ENCODE data around the gene GUCA1A.

Gene GUCA1A

DNA sequence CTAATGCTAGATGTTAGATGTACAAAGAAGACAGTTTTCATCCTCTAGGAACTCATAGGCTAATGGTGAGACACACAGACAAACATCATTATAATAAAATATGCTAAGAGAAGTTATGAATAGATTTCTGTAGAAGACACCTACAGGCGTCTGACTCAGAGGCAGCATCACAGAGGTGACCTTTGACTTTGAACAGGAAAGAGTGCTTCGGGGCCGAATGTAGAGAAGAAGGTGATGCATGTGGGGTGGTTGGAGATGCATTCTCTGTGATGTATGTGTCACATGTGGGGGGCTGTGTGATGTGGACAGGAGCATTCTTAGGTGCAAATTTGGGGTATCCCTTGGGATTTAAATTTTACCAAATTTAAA, 6.8 kb downstream of the GUCA1A start:
- TF ChIP-seq GATA3 (IDR thresholded peaks at IDR 0.05; ENCODE audit: low read depth, low read length) (no peak), GATA2 (IDR thresholded peaks at IDR 0.05; ENCODE audit: low read depth, low read length) (no peak)

DNA sequence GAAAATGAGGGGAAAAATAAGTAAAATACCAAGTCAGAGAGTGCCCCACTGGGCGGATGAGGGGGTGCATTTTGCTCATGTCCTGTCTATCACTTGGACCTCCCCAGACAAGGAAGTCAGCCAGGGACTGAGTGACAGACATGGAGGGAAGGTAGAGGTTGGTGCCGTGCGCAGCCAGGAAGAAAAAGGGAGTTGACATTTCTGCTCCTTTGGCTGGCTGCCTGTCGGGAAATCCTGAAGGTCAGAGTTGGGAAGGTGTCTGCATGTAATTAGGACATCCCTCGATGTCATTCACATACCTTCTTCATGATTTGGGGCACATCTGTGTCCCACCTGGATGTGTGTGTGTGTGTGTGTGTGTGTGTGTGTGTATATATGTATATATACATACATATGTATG, 8.9 kb downstream of the GUCA1A start:
- TF ChIP-seq GATA3 (IDR thresholded peaks at IDR 0.05; ENCODE audit: low read depth, low read length) (no peak), GATA2 (IDR thresholded peaks at IDR 0.05; ENCODE audit: low read depth, low read length) (no peak)

DNA sequence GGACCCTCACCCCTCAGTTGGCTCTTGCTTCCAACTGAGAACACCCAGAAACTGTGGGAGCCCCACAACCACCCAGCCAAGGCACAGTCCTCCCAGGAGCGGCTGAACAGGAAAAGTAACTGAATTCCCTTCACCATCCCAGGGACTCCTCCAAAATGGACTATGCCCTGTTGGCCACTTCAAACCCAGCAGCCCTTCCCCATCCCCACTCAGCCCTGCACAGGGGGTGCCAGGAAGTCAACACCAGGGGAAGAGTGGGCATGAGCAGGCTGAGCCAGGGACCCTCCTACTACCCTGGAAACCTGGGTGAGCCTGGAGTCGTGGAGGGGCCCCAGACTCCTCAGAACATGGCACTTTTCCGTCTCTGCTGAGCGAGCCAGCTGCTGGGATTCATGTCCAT, 11.3 kb downstream of the GUCA1A start:
- TF ChIP-seq GATA2 (IDR thresholded peaks at IDR 0.05; ENCODE audit: low read depth, low read length): no peak
- no peak for TF ChIP-seq GATA3 (IDR thresholded peaks at IDR 0.05; ENCODE audit: low read depth, low read length)

DNA sequence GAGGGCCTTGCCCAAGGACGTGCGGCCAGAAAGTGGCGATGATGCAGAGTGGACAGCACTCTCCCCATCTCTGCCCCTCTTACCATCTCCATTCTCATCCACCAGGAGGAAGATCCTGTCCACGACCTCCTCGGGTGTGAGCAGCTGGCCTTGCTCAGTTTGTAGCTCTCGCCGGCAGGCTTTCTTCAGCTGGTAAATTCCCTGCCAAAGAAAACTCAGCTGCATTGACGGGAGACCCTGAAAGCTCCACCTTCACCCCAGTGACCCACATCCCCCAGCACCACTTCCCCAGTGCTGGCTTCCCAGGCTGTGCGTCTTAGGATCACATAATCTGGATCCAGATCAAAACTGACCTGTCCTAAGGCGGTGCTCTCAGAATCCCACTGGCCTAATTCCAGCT, 12.4 kb downstream of the GUCA1A start:
- TF ChIP-seq GATA3 (IDR thresholded peaks at IDR 0.05; ENCODE audit: low read depth, low read length): no peak
- no peak for TF ChIP-seq GATA2 (IDR thresholded peaks at IDR 0.05; ENCODE audit: low read depth, low read length)

DNA sequence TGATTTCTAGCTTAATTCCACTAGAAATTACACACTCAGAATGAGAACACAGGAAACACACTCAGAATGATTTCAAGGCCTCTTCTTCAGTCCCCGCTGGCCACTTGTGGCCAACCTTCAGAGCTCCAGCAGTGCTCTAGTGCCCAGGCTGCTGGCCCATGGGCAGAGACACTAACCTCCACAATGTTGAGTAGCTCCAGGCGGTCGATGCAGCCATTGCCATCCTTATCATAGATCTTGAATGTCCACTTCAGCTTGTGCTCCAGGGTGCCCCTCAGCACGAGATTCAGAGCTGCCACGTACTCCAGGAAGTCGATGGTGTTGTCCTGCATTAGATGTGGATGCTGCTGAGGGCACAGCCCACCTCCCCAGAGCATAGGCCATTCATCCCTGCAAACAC, 15.2 kb downstream of the GUCA1A start:
- TF ChIP-seq GATA3 (IDR thresholded peaks at IDR 0.05; ENCODE audit: low read depth, low read length): no peak
- TF ChIP-seq GATA2 (IDR thresholded peaks at IDR 0.05; ENCODE audit: low read depth, low read length): no peak

DNA sequence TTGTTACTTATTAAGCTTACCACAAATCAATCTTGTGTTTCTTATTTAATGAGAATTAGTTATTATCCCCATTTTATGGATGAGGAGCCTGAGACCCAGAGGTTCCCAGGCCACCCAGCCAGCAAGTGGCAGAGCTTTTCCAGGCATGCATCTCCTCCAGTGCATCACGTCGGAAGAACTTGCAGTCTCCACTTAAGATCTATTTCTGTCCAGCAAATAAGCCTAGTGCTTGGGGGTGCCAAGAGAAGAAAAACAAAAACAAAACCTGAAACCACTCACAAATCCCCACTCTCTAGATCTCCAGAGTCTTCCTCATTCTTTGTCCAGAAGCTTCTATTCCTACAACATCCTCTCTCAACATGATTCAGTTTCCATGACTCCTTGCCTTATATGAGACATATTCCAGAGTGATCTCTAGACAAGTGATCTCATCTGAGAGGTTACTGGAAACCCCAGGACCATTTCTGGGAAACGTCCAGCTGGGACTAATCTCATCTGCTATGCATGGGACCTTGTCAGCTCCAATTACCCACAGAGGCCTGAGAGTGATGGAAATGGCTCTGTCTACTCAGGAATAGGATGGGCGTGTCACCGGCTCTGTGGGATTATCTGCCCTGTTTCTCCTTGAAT, 17.5 kb downstream of the GUCA1A start:
- TF ChIP-seq GATA2 (IDR thresholded peaks at IDR 0.05; ENCODE audit: low read depth, low read length) (no peak), GATA3 (IDR thresholded peaks at IDR 0.05; ENCODE audit: low read depth, low read length) (no peak)

DNA sequence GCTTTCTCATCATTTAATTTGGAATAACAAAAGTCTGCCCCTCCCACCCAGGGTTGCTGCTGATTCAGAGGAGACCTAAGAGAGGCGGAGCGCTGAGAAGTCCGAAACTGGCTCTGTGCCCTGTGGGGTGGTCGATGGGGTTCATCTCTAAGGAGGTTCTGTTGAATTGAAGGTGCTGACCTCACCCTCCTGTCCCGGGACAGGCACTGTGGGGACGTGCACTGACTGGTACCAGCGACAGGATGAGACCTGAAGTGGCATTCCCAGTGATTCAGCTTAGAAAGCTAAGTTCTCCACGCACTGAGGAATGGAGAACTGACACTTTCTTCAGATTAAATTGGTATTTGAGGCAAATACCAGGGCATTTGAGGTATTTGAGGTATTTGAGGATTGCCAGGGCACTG, 20.3 kb downstream of the GUCA1A start:
- TF ChIP-seq GATA3 (IDR thresholded peaks at IDR 0.05; ENCODE audit: low read depth, low read length) (no peak), GATA2 (IDR thresholded peaks at IDR 0.05; ENCODE audit: low read depth, low read length) (no peak)

DNA sequence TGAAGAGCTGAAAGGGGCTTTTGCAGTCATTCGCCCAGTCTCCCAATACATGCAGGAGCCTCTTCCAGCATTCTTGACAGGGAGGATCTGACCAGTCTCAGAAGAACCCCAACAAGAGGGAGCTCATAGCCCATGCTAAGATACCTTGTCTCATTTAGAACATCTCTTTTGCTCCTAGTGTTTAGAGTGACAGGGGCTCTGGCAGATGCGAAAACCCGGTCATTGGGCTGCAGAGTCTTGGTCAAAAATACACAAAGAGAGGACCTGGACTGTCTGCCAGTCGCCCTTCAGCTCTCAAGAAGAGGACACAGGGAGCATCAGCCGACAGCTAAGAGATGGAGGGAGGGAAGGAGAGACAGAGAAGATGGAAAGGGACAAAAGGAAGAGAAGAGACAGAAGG, 20.9 kb downstream of the GUCA1A start:
- TF ChIP-seq GATA2 (IDR thresholded peaks at IDR 0.05; ENCODE audit: low read depth, low read length): no peak
- no peak for TF ChIP-seq GATA3 (IDR thresholded peaks at IDR 0.05; ENCODE audit: low read depth, low read length)

DNA sequence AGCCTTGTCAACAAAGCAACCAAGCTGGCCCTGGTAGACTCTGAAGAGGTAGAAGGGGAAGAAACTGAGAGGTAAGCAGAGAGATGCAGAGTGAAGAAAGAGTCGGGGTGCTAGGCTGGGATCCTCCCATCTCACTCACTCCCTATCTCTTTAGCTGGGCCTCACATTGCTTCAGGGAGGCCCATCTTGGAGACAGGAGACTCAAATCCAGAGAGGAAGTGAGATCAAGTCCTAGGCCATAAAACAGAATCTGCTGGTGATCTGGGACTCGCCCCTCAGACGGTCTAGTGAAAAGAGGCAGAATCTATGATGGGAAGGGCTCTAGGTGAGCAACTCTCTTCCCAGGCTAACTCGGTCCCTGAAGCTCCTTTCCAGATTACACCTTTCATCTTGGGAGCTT, 22.3 kb downstream of the GUCA1A start:
- no peak for TF ChIP-seq GATA3 (IDR thresholded peaks at IDR 0.05; ENCODE audit: low read depth, low read length)

DNA sequence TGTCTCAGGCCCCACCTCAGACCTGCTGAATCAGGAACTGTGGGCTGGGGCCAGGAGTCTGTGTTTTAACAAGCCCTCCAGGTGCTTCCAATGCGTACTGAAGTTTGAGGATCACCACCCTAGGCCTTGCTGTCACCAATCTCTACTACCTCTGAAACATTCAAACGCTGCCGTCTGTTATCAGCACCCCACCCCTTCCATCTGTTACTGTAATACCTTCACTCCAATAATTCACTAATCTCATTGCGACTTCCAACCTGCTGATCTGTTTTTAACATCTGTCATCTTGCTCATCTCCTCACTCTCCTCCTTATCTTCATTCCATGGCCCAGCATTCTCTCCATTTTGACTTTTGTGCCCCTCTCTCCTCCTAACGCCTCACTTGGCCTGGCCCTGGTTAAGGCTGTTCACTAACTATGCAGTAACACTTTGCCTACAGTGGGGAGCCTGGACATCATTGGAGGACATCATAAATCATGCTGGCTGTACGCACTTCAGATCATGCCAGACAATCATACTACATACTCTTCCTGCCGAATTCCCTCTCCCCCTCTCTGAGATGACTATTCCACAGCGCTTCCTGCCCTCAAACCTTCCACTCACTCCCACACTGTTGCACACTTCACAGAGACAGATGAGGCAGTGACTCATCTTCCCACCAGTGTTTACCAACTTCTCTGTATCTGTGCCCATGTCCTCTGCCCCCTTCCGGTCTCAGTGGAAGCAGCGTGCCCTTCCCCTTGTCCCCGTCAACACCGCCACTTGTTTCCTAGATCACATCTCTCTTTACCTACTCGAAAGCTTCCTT, 24.6 kb downstream of the GUCA1A start:
- TF ChIP-seq GATA3 (IDR thresholded peaks at IDR 0.05; ENCODE audit: low read depth, low read length) (no peak), GATA2 (IDR thresholded peaks at IDR 0.05; ENCODE audit: low read depth, low read length) (no peak)

DNA sequence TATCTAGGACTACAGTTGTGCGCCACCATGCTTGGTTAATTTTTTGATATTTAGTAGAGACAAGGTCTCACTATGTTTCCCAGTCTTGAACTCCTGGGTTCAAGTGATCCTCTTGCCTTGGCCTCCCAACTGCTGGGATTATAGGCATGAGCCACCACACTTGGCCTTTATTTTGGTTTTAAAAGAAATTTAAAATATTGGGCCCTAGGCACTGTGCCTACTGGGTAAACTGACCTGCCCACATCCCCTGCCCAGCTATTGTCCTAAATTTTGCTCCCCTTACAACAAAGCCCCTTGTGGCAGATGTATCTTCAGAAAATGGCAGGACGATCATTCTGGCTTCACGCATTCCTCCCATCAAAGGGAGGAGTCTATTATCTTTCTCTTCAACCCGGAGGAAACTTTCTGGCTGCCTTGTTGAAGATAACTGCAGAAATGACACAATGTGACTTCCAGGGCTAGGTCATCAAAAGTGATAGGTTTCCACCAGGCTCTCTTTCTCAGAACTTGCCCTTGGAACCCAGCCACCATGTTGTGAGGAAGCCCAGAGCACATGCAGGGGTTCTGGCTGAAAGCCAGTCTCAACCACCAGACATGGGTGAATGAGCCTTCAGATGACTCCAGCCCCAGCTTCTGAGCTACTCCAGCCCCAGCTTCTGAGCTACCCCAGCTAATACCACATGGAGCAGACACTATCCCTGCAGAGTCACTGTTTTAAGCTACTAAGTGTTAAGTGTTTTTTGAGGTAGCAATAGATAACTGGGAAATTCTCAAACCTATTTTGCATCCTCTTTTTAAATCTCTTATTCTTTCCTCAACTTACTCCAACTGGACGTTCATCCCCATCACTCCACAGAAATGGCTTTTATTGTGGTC, 26.2 kb downstream of the GUCA1A start:
- TF ChIP-seq GATA2 (IDR thresholded peaks at IDR 0.05; ENCODE audit: low read depth, low read length) (no peak), GATA3 (IDR thresholded peaks at IDR 0.05; ENCODE audit: low read depth, low read length) (no peak)

DNA sequence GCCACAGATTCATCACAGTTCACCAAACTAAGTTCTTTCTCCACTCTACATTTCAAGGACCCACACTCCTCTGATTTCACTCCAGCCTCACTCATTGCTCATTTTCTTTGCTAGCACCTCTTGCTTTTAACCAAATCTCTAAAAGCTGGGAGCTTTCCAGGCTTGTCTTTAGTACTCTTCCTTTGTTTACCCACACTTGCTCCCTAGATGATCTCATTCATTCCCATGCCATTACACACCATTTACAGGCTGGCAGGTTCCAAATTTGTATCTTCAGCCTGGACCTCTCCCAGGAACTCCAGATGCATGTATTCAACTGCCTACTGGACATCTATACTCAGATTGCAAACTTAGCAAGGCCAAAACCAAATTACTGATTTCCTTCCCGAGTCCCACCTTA, 26.9 kb downstream of the GUCA1A start:
- TF ChIP-seq GATA2 (IDR thresholded peaks at IDR 0.05; ENCODE audit: low read depth, low read length): no peak
- no peak for TF ChIP-seq GATA3 (IDR thresholded peaks at IDR 0.05; ENCODE audit: low read depth, low read length)

DNA sequence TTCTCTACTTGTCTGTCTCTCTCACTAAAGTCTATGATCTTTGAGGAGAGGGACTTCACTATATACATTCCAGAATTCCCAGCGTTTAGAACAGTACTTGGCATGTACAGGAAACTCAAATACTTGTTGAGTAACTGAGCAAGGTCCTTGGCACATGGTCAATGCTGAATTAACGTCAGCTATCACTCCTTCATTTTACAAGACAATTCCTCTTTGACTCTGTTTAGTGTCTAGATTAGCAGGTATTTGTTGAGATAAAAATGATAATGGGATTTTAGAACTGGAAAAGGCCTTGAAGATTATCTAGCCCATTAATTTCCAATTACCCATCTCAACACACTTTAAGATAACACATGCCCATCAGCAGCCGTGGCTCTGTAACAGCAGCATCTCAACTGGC, 28.2 kb downstream of the GUCA1A start:
- TF ChIP-seq GATA2 (IDR thresholded peaks at IDR 0.05; ENCODE audit: low read depth, low read length) (no peak), GATA3 (IDR thresholded peaks at IDR 0.05; ENCODE audit: low read depth, low read length) (no peak)

DNA sequence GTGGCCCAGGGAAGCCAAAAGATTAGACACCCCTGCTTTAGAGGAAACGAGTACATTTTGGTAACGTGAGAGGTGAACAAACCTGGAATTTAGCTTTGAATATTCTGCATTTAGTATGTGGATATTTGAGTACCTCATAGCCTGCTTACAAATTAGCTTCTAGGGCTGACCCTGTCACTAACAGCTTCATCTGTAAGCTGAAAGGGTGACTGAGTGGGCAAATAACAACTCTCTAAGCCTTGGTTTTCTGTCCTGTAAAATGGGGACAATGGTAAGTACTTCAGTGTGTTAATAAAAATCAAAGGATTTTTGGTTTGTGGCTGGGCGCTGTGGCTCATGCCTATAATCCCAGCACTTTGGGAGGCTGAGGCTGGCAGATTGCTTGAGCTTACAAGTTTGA, 30.0 kb downstream of the GUCA1A start:
- no peak for TF ChIP-seq GATA2 (IDR thresholded peaks at IDR 0.05; ENCODE audit: low read depth, low read length)
- no peak for TF ChIP-seq GATA3 (IDR thresholded peaks at IDR 0.05; ENCODE audit: low read depth, low read length)
